Measurements from ENCODE around the gene CNGB1.
"Not testable (repeated sequence)": the region's sequence is repeated elsewhere in the genome, so short reads cannot be mapped to it uniquely, and the experiment has no call there.

Gene CNGB1

GRCh38 chr16:57988929-57989328 lies 18.0 kb upstream of the CNGB1 start:
- Mint-ChIP-seq H3K36me3 (ENCODE audit: low read depth) (no peaks in the 10 kb centered on the region), H3K4me3 (no peak overlapping the region), H3K4me1 (ENCODE audit: low read depth) (peaks cover 9% of the 10 kb centered on the region), H3K27ac (no peak overlapping the region), H3K9me3 (no peaks in the 10 kb centered on the region), H3K27me3 (no peaks in the 10 kb centered on the region)

DNA sequence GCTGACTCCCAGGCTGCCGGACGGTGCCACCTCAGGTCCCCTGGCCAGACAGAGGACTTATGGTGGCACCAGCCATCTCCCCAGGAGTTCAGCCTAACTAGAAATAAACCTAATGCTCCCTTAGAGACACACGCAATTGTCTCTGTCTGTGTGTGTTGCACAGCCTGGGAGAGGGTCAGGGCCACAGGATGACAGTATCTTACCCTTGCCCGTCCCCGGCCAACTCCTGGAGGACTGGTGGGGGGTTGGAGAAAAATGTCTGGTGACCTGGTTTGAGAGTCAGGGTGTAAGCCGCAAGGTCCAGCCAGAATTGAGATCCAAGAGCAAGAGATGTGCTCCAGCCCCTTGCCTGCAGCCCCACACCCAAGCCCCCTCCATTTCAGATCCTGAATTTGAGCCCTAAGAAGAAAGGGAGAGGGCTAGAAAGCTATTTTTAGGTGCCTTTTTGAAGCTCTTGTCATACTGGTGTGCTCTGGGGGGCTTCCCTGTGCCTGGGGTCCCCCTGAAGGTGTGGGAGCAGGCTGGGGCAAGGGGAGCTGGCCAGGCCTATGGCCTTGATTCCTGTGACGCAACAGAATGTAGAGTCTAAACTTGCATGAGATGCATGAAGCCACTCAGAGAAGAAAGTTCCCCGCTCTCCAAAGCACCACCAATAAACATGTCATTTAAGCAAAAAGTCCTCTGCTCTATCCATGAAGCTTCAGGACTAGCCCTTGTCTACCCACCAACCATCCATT lies 16.7 kb upstream of the CNGB1 start:
- Mint-ChIP-seq H3K27ac (no peak overlapping the region), H3K9me3 (no peaks in the 10 kb centered on the region), H3K4me1 (ENCODE audit: low read depth) (peaks cover 9% of the 10 kb centered on the region), H3K36me3 (ENCODE audit: low read depth) (no peaks in the 10 kb centered on the region), H3K27me3 (no peaks in the 10 kb centered on the region), H3K4me3 (no peak overlapping the region)

- H3K27me3 Mint-ChIP-seq = peaks cover 4% of the 10 kb centered on the region
- H3K27ac Mint-ChIP-seq = no peak overlapping the region
- no peaks in the 10 kb centered on the region for H3K9me3 Mint-ChIP-seq
- H3K4me1 Mint-ChIP-seq (ENCODE audit: low read depth) = peaks cover 9% of the 10 kb centered on the region
- H3K36me3 Mint-ChIP-seq (ENCODE audit: low read depth) = no peaks in the 10 kb centered on the region
- H3K4me3 Mint-ChIP-seq = peak overlapping the region; percentile 5
Observed at GRCh38 chr16:57986196-57986595, 15.3 kb upstream of the CNGB1 start.

DNA sequence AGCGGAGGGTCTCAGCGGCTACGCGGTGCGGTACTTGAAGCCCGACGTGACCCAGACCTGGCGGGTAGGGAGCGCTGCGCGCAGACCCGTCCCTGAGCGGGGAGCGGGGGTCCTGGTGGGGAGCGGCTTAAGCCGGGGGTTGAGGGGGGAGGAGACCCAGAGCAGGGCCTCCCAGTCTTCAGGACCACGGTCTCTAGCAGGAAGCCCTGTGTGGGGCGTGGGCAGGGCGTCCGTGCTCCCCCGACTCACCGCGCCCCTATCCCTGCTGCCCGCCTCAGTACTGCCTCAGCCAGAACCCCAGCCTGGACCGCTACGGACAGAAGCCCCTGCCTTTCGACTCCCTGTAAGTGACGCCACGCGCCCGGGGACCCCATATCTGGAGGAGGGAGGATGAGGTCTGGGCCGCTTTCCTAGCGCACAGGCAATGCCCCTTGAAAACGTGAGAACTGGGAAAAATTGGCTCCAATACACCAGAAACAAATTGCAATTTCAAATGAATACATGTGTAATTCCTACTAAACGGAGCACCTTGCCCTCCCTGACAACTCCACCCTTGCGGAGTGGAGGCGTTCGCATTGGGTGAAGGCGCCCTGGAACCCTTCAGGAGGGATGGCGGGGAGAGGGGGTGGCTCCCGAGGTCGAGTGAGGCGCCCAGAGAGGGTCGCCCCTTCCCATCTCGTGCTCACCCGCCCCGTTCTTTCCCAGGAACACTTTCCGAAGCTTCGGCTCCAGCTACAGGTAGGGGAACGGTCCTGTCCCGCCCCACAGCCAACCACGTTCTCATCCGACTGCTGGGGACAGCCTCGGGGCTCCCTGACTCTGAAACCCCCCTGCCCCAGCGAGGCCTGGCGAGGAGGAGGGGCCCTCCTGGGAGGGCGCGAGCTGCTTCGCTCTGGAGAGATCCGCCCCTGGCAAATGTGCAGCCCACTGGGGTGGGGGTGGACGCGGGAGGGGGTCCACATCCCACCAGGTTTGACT lies 14.6 kb upstream of the CNGB1 start:
- Mint-ChIP-seq H3K27me3 (peaks cover 4% of the 10 kb centered on the region), H3K27ac (no peak overlapping the region)

DNA sequence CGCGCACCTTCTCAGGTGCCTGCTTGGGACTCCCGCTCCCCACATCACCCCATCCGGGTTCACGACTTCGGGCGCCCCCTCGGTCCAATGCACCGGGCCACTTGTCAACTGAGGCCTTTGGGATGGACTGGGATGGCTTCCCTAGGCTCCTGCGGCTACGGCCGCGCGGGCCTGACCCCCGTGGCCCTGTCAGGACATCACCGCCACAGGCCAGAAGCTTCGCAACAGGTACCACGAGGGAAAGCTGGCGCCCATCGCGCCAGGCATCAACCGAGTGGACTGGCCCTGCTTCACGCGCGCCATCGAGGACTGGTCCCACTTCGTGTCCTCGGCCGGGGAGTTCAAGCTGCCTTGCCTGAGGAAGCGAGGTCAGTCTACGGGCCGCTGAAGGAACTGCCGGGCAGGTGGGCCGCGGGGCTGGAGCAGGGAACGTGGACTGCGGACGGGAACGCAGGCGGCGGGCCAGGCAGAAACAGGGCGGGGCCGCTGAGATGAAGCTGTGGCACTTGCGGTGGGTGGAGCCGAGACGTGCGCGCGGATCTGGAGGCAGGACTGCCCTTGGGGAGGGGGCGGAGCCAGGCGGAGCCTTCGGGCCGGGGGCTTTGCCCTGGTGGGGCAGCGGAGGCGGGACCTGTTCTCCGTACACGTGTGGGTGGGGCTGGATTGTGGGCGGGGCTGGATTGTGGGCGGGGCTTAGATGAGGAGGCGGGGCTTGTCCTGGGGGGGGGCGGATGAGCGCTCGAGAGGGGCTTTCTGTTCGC lies 13.7 kb upstream of the CNGB1 start:
- no peaks in the 10 kb centered on the region for H3K36me3 Mint-ChIP-seq (ENCODE audit: low read depth)
- no peaks in the 10 kb centered on the region for H3K9me3 Mint-ChIP-seq
- peaks cover 4% of the 10 kb centered on the region for H3K27me3 Mint-ChIP-seq
- H3K4me1 Mint-ChIP-seq (ENCODE audit: low read depth) = peaks cover 9% of the 10 kb centered on the region
- H3K4me3 Mint-ChIP-seq = peak overlapping the region; percentile 83
- no peak overlapping the region for H3K27ac Mint-ChIP-seq

More for the DNA sequence above, 14.6 kb upstream of the CNGB1 start:
- Mint-ChIP-seq H3K4me3 (peak overlapping the region; percentile 83), H3K9me3 (no peaks in the 10 kb centered on the region), H3K4me1 (ENCODE audit: low read depth) (peaks cover 9% of the 10 kb centered on the region), H3K36me3 (ENCODE audit: low read depth) (no peaks in the 10 kb centered on the region)

DNA sequence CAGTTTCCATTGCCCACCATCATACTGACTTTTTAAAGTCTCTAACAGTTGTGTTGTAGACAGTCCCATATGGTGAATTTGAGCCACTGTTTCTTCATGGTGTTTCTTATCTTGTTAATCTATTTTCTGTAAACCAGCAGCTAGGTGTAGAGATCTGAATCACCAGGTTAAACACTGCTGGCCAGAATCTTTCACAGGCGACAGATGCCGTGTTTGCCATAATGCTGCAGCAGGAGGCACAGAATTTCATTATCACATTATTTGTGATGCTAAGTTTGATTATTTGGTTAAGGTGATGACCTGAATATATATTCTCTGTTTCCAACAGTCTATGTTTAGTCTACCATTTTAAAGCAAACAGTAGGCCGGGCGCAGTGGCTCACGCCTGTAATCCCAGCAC lies 11.5 kb upstream of the CNGB1 start:
- peaks cover 4% of the 10 kb centered on the region for H3K27me3 Mint-ChIP-seq
- H3K27ac Mint-ChIP-seq = no peak overlapping the region
- H3K9me3 Mint-ChIP-seq = no peaks in the 10 kb centered on the region
- peaks cover 9% of the 10 kb centered on the region for H3K4me1 Mint-ChIP-seq (ENCODE audit: low read depth)
- no peak overlapping the region for H3K4me3 Mint-ChIP-seq
- no peaks in the 10 kb centered on the region for H3K36me3 Mint-ChIP-seq (ENCODE audit: low read depth)

DNA sequence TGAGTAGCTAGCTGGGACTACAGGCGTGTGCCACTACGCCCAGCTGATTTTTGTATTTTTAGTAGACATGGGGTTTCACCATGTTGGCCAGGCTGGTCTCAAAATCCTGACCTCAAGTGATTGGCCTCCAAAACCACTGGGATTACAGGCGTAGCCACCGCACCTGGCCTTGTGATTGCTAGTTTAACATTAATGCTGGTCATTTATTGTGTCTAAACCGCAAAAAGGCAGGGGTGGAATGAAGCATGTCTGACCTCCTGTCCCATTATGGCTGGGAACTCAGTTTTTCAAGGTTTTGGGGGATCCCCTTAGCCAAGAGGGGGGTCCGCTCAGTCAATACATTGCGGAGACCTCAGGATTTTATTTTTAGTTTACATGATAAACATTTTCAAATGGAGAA lies 10.7 kb upstream of the CNGB1 start:
- no peak overlapping the region for H3K27ac Mint-ChIP-seq
- H3K27me3 Mint-ChIP-seq = peaks cover 4% of the 10 kb centered on the region
- H3K4me1 Mint-ChIP-seq (ENCODE audit: low read depth) = peaks cover 9% of the 10 kb centered on the region
- no peaks in the 10 kb centered on the region for H3K9me3 Mint-ChIP-seq
- no peaks in the 10 kb centered on the region for H3K36me3 Mint-ChIP-seq (ENCODE audit: low read depth)
- H3K4me3 Mint-ChIP-seq = no peak overlapping the region

GRCh38 chr16:57979006-57979585 lies 8.2 kb upstream of the CNGB1 start:
- Mint-ChIP-seq H3K27ac (no peak overlapping the region), H3K9me3 (no peaks in the 10 kb centered on the region), H3K4me3 (no peak overlapping the region), H3K27me3 (peaks cover 4% of the 10 kb centered on the region), H3K4me1 (ENCODE audit: low read depth) (peaks cover 1% of the 10 kb centered on the region), H3K36me3 (ENCODE audit: low read depth) (no peaks in the 10 kb centered on the region)

GRCh38 chr16:57978070-57978465 lies 7.1 kb upstream of the CNGB1 start:
- peak overlapping the region; percentile 24 for H3K27ac Mint-ChIP-seq
- not testable (repeated sequence) for H3K4me1 Mint-ChIP-seq (ENCODE audit: low read depth); H3K4me3 Mint-ChIP-seq; H3K27me3 Mint-ChIP-seq; H3K9me3 Mint-ChIP-seq; H3K36me3 Mint-ChIP-seq (ENCODE audit: low read depth)

- Mint-ChIP-seq H3K4me1 (ENCODE audit: low read depth) (no peaks in the 10 kb centered on the region), H3K27ac (peak overlapping the region; percentile 24), H3K4me3 (no peak overlapping the region), H3K27me3 (peaks cover 4% of the 10 kb centered on the region), H3K9me3 (no peaks in the 10 kb centered on the region), H3K36me3 (ENCODE audit: low read depth) (no peaks in the 10 kb centered on the region)
Observed at GRCh38 chr16:57977418-57978069, 6.6 kb upstream of the CNGB1 start.

GRCh38 chr16:57976331-57976796 lies 5.4 kb upstream of the CNGB1 start:
- no peaks in the 10 kb centered on the region for H3K27me3 Mint-ChIP-seq
- H3K27ac Mint-ChIP-seq = no peak overlapping the region
- no peaks in the 10 kb centered on the region for H3K36me3 Mint-ChIP-seq (ENCODE audit: low read depth)
- no peak overlapping the region for H3K4me3 Mint-ChIP-seq
- H3K9me3 Mint-ChIP-seq = no peaks in the 10 kb centered on the region
- H3K4me1 Mint-ChIP-seq (ENCODE audit: low read depth) = no peaks in the 10 kb centered on the region

DNA sequence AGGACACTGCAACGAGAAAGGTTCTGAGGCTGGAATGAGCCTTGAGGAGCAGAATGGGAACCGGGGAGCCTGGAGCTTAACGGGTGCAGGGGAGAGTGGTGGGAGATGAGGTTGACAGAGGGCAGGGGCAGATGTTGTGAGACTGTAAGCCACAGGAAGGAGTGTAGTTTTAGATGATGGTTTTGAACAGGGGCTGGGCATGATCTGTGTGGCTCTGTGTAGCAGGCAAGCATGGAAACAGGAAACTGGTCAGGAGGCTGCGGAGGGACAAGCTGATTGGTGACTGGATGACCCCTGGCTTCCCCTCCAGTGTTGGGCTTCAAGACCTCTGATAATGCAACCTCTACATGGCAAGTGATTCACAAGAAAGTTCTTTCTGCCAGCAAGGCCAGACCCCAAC lies 1.4 kb upstream of the CNGB1 start:
- H3K9me3 Mint-ChIP-seq = no peaks in the 10 kb centered on the region
- H3K4me1 Mint-ChIP-seq (ENCODE audit: low read depth) = no peaks in the 10 kb centered on the region
- no peak overlapping the region for H3K4me3 Mint-ChIP-seq
- no peak overlapping the region for H3K27ac Mint-ChIP-seq
- no peaks in the 10 kb centered on the region for H3K27me3 Mint-ChIP-seq
- no peaks in the 10 kb centered on the region for H3K36me3 Mint-ChIP-seq (ENCODE audit: low read depth)

DNA sequence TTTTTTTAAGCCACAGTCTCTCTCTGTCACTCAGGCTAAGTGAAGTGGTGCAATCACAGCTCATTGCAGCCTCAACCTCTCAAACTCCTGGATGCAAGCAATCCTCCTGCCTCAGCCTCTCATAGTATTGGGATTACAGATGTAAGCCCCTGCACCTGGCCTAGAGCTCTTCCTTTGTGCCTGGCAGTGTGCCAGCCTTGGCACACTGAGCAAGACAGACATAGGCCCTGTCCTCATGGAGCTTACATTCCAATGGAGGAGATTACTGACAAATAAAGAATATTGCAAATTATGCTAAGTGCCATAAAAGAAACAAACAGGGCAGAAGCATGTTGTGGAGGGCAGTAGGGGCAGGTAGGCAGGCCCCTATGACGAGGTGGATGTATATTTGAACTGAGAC lies 920 bp upstream of the CNGB1 start:
- no peak overlapping the region for H3K4me3 Mint-ChIP-seq
- H3K27ac Mint-ChIP-seq = no peak overlapping the region
- H3K9me3 Mint-ChIP-seq = no peaks in the 10 kb centered on the region
- H3K4me1 Mint-ChIP-seq (ENCODE audit: low read depth) = no peaks in the 10 kb centered on the region
- H3K27me3 Mint-ChIP-seq = no peaks in the 10 kb centered on the region
- H3K36me3 Mint-ChIP-seq (ENCODE audit: low read depth) = no peaks in the 10 kb centered on the region

DNA sequence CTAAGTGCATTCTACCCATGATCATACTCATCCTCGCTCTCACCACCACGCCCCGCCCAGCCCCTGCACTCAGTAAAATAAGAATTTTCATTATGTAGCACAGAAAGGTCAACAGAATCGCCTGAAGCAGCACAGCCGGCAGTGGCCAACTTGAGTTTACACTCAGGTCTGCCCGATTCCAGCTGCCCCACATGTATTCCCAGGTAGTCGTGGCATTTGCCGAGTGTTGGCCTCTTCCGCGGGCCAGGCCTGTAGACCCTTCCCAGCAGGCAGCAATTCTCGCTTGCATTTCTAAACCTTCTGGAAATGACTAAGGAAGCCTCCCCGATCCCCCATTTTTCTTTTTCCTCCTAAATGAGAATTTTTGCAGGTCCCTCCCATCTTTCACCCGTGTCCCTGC lies 609 bp downstream of the CNGB1 start:
- H3K27me3 Mint-ChIP-seq = no peaks in the 10 kb centered on the region
- H3K27ac Mint-ChIP-seq = no peak overlapping the region
- H3K4me1 Mint-ChIP-seq (ENCODE audit: low read depth) = no peaks in the 10 kb centered on the region
- no peak overlapping the region for H3K4me3 Mint-ChIP-seq
- no peaks in the 10 kb centered on the region for H3K36me3 Mint-ChIP-seq (ENCODE audit: low read depth)
- no peaks in the 10 kb centered on the region for H3K9me3 Mint-ChIP-seq
